ENCODE results near the gene NCKAP5L.

- TF ChIP-seq CTCF (IDR thresholded peaks at IDR 0.05), result no peak
- TF ChIP-seq POLR2A (IDR thresholded peaks at IDR 0.05), result no peak
Observed at GRCh38 chr12:49843411-49843810, 15.2 kb upstream of the NCKAP5L start.

Data from body of pancreas (tissue), 4 donors.